T-helper 2 cell treated with Interferon-gamma antibody and Interleukin-4, amounts not matched to agents 5 μg/mL and 100 μg/mL, for 36 hours (primary cell): Measurements from ENCODE around the gene MRPL58.
"Not testable (repeated sequence)": the region's sequence is repeated elsewhere in the genome, so short reads cannot be mapped to it uniquely, and the experiment has no call there.

Experiments
- DNase-seq: peaks from one replicate; pipeline ENCODE4 v3.0.0; 2021; ENCODE audit warnings: low spot score
- H3K27ac Mint-ChIP-seq: one replicate; pipeline ENCODE4 v1.8.0; 2021; ENCODE audit warnings: mild to moderate bottlenecking, mixed read lengths
- H3K27me3 Mint-ChIP-seq: one replicate; pipeline ENCODE4 v1.8.0; 2021; ENCODE audit warnings: low read depth, mixed read lengths
- H3K36me3 Mint-ChIP-seq: one replicate; pipeline ENCODE4 v1.8.0; 2021; ENCODE audit warnings: low read depth, mixed read lengths
- H3K4me1 Mint-ChIP-seq: one replicate; pipeline ENCODE4 v1.8.0; 2021; ENCODE audit warnings: low read depth, mixed read lengths
- H3K4me3 Mint-ChIP-seq: one replicate; pipeline ENCODE4 v1.8.0; 2022; ENCODE audit warnings: mild to moderate bottlenecking, moderate library complexity, mixed read lengths
- H3K9me3 Mint-ChIP-seq: one replicate; pipeline ENCODE4 v1.8.0; 2021; ENCODE audit warnings: mixed read lengths

MRPL58 gene

DNA sequence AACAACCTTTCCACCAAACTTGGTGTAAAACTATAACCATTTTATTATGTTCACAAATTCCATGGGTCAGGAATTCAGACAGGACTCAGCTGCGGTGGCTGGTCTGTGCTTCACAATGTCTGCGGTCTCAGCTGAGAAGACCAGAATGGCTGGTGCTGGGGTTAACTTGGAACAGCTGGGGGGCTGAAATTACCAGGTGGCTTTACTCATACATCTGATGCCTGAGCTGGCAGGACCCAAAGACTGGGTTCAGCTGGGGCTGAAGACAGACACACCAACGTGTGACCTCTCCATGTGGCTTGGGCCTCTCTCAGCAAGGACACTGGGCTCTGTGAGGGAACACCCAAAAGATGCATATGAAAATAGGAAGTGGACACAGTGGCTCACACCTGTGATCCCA lies 34.2 kb upstream of the MRPL58 start:
- H3K9me3 Mint-ChIP-seq, result no peaks in the 10 kb centered on the region
- H3K27me3 Mint-ChIP-seq, result peaks cover 34% of the 10 kb centered on the region
- peaks cover 11% of the 10 kb centered on the region for H3K4me1 Mint-ChIP-seq
- DNase-seq, result no peak
- no peak overlapping the region for H3K27ac Mint-ChIP-seq
- no peaks in the 10 kb centered on the region for H3K36me3 Mint-ChIP-seq
- H3K4me3 Mint-ChIP-seq, result no peak overlapping the region

- Mint-ChIP-seq H3K36me3 (no peaks in the 10 kb centered on the region), H3K4me1 (peaks cover 11% of the 10 kb centered on the region), H3K27me3 (peaks cover 31% of the 10 kb centered on the region), H3K4me3 (no peak overlapping the region), H3K9me3 (no peaks in the 10 kb centered on the region), H3K27ac (no peak overlapping the region)
- no peak for DNase-seq
Observed at GRCh38 chr17:74979408-74980146, 32.9 kb upstream of the MRPL58 start.

- Mint-ChIP-seq H3K27me3 (peaks cover 33% of the 10 kb centered on the region), H3K9me3 (no peaks in the 10 kb centered on the region), H3K4me3 (peak overlapping the region; percentile 93), H3K36me3 (no peaks in the 10 kb centered on the region), H3K4me1 (peaks cover 11% of the 10 kb centered on the region), H3K27ac (peak overlapping the region; percentile 87)
- no peak for DNase-seq
Observed at GRCh38 chr17:74981318-74981978, 31.0 kb upstream of the MRPL58 start.

DNA sequence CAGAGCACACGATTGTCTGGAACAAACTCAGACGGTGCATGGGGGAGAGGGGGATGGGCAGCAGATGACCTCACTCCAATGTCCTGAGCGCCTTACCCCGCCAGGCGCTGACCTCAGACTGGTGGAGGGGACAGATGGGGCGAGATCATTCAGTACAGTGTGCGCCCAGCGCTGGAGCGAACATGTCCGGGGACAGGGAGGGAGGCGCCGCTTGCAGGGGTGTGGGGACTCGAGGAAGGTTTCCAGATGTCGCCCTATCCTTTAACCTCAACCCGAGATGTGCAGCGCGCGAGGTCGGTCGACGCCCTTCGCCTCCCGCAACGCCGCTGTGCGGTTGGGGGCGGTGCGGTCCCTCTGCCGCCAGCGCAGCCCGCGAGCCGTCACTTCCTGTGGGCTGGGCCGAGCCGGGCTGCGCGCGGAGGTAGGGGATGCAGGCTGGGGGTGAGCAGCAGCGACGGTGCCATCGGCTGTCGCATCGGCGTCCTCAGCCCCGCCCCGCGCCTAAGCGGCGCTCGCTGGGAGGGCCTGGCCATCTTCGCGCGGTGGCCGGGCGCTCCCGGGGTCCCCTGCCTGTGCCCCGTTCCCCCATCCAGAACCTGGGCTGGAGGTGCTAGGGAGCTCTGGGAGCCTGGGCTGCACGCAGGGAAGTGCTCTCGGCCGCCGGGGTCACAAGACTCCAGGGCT lies 30.3 kb upstream of the MRPL58 start:
- Mint-ChIP-seq H3K36me3 (no peaks in the 10 kb centered on the region), H3K4me1 (peaks cover 13% of the 10 kb centered on the region), H3K4me3 (peak overlapping the region; percentile 93), H3K27ac (peak overlapping the region; percentile 87), H3K9me3 (no peaks in the 10 kb centered on the region), H3K27me3 (peaks cover 35% of the 10 kb centered on the region)
- DNase-seq, result peak; percentile 82

DNA sequence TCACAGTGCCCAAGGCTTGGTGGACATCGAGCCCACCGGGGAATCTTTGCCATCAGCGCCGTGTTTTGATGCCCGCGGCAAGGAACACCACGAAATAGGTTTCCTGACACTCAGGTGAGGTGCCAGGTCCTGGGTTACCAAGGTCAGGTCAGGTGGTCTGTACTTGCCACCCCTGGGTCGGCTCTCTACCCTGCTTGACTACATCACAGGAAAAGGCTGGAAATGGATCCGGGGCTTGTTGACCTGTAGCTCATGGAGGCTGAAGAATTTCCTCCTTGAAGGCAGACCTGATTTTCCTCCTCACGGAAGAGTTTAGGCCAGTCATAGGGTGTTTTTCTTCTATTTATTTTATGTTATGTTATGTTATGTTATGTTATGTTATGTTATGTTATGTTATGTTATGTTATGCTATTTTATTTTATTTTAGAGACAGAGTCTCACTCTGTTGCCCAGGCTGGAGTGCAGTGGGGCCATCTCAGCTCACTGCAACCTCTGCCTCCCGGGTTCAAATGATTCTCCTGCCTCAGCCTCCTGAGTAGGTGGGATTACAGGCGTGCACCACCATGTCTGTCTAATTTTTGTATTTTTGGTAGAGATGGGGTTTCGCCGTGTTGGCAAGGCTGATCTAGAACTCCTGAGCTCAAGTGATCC lies 29.7 kb upstream of the MRPL58 start:
- H3K9me3 Mint-ChIP-seq, DNase-seq, H3K36me3 Mint-ChIP-seq, H3K27ac Mint-ChIP-seq: not testable (repeated sequence)
- peaks cover 15% of the 10 kb centered on the region for H3K4me1 Mint-ChIP-seq
- peak overlapping the region; percentile 93 for H3K4me3 Mint-ChIP-seq
- peaks cover 36% of the 10 kb centered on the region for H3K27me3 Mint-ChIP-seq

DNA sequence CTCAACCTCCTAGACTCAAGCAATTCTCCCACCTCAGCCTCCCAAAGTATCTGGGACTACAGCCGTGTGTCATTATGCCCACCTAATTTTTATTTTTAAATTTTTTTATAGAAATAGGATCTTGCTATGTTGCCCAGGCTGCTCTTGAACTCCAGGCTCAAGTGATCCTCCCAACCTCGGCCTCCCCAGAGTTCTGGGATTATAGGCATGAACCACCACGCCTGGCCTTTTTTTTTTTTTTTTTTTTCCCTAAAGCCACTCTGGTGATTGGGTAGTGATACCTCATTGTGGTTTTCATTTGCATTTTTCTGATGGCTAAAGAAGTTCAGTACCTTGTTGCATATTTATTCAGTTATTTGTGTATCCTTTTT lies 26.3 kb upstream of the MRPL58 start:
- Mint-ChIP-seq H3K4me3 (no peak overlapping the region), H3K27me3 (peaks cover 35% of the 10 kb centered on the region), H3K4me1 (peaks cover 11% of the 10 kb centered on the region), H3K27ac (no peak overlapping the region), H3K36me3 (no peaks in the 10 kb centered on the region), H3K9me3 (no peaks in the 10 kb centered on the region)
- no peak for DNase-seq

- no peaks in the 10 kb centered on the region for H3K9me3 Mint-ChIP-seq
- peak; percentile 93 for DNase-seq
- H3K4me3 Mint-ChIP-seq, result peak within 1 kb of the TSS; percentile 85
- H3K27me3 Mint-ChIP-seq, result peaks cover 33% of the 10 kb centered on the region
- H3K27ac Mint-ChIP-seq, result no peak within 1 kb of the TSS
- peaks cover 4% of the 10 kb centered on the region for H3K4me1 Mint-ChIP-seq
- no peaks in the 10 kb centered on the region for H3K36me3 Mint-ChIP-seq
Observed at GRCh38 chr17:74987418-74987908, 25.0 kb upstream of the MRPL58 start, which contains the start of gene CDR2L. Gene CDR2L (plus strand): TSS chr17:74987632. CDS start chr17:74988044, 412 bp downstream.

- H3K36me3 Mint-ChIP-seq, result no peaks in the 10 kb centered on the region
- H3K4me3 Mint-ChIP-seq, result peak overlapping the region; percentile 68
- peaks cover 38% of the 10 kb centered on the region for H3K27me3 Mint-ChIP-seq
- no peaks in the 10 kb centered on the region for H3K9me3 Mint-ChIP-seq
- DNase-seq, result peak; percentile 28
- peaks cover 4% of the 10 kb centered on the region for H3K4me1 Mint-ChIP-seq
- H3K27ac Mint-ChIP-seq, result no peak overlapping the region
Observed at GRCh38 chr17:74987909-74988711, 24.4 kb upstream of the MRPL58 start.

DNA sequence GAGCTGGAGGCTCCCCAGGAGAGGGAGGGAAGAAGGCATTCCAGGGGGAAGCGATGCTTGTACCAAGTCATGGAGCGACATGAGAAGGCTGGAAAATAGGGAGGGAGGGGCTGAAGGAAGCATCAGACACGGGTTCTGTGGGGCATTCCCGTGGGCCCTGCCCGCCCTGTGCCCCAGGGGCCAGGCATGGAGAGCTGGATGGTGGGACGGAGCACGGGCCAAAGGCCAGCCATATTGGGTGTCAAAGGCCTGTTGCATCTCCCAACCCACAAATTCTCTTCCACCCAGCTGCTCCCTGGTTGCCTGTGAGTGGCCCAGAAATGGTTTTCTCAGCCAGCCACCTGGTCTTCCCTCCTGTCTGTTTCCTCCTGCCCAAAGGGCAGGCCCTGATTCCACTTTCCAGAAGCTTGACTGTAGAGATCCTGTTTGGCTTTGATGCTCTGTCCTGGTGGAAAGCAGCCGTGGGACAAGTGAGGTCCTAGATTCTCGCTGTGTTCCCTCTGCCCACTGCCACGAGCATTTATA lies 21.8 kb upstream of the MRPL58 start:
- Mint-ChIP-seq H3K4me1 (peaks cover 4% of the 10 kb centered on the region), H3K4me3 (no peak overlapping the region), H3K9me3 (no peaks in the 10 kb centered on the region), H3K27me3 (peaks cover 25% of the 10 kb centered on the region), H3K27ac (no peak overlapping the region), H3K36me3 (no peaks in the 10 kb centered on the region)
- DNase-seq, result no peak

GRCh38 chr17:74992223-74992622 lies 20.2 kb upstream of the MRPL58 start:
- Mint-ChIP-seq H3K9me3 (no peaks in the 10 kb centered on the region), H3K36me3 (no peaks in the 10 kb centered on the region), H3K4me3 (no peak overlapping the region), H3K27ac (no peak overlapping the region), H3K4me1 (peaks cover 1% of the 10 kb centered on the region), H3K27me3 (peaks cover 20% of the 10 kb centered on the region)
- DNase-seq, result no peak

DNA sequence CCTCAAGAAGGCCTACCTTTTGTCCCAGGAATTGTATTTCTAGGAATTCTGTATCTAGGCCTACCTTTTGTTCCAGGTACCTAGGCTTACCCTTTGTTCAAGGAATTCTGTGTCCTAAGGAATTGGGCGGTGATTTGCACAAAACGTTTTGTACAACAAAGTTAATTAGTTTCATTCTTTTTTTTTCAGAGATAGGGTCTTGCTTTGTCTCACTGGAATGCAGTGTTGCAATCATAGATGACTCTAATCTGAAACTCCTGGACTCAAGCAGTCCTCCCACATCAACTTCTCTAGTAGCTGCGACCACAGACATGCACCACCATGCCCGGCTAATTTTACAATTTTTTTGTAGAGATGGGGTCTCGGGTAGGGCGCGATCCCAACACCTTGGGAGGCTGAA lies 18.0 kb upstream of the MRPL58 start:
- Mint-ChIP-seq H3K4me3 (no peak overlapping the region), H3K9me3 (no peaks in the 10 kb centered on the region), H3K4me1 (peaks cover 6% of the 10 kb centered on the region), H3K27ac (no peak overlapping the region), H3K27me3 (peaks cover 10% of the 10 kb centered on the region), H3K36me3 (no peaks in the 10 kb centered on the region)
- DNase-seq, result no peak

- H3K27ac Mint-ChIP-seq, result no peak overlapping the region
- no peaks in the 10 kb centered on the region for H3K36me3 Mint-ChIP-seq
- H3K4me3 Mint-ChIP-seq, result no peak overlapping the region
- DNase-seq, result no peak
- H3K4me1 Mint-ChIP-seq, result peaks cover 6% of the 10 kb centered on the region
- H3K9me3 Mint-ChIP-seq, result no peaks in the 10 kb centered on the region
- peaks cover 8% of the 10 kb centered on the region for H3K27me3 Mint-ChIP-seq
Observed at GRCh38 chr17:74995847-74996246, 16.6 kb upstream of the MRPL58 start.

DNA sequence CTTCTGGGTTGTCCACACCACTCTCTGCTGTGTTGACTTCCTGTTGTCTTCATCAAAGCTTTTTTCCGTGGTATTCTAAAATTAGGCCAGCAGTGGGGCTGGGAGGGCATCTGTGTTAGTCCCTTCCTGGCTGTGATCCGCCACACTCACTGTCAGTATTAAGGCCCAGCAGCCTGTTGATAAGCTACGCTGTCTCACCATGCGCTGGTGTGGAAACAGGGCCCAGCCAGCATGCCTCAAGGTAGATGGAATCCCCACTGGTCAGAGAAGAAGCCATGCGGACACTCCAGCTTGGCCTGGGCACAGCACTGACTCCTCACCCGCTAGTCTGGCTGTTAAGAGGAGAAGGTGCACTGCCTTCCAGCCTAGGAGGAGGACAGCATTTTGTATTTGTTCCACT lies 13.7 kb upstream of the MRPL58 start:
- Mint-ChIP-seq H3K27ac (no peak overlapping the region), H3K4me1 (peaks cover 6% of the 10 kb centered on the region), H3K36me3 (no peaks in the 10 kb centered on the region), H3K4me3 (no peak overlapping the region), H3K9me3 (no peaks in the 10 kb centered on the region), H3K27me3 (no peaks in the 10 kb centered on the region)
- no peak for DNase-seq
